HL-60 (cell line): ENCODE results near the gene SERPINB7.
"Not testable (repeated sequence)": the region's sequence is repeated elsewhere in the genome, so short reads cannot be mapped to it uniquely, and the experiment has no call there.

Experiments used
- DNase-seq, 2 experiments: peaks; one replicate each; pipeline ENCODE4 v3.0.0-alpha.2; 2010 to 2020; ENCODE audit warnings: low read depth in 1 of 2, low spot score in 1 of 2
- H3K27ac ChIP-seq: fragments of 250-450 bp; sonication (Bioruptor Pico); replicated peaks from 2 replicates; pipeline ENCODE4 v1.5.1; 2020; ENCODE audit warnings: mild to moderate bottlenecking, moderate library complexity
- H3K27me3 ChIP-seq: fragments of 250-450 bp; sonication (Bioruptor Pico); 2 replicates; pipeline ENCODE4 v1.5.1; 2021; ENCODE audit warnings: mild to moderate bottlenecking, moderate library complexity; ENCODE audit not compliant: insufficient read depth, poor library complexity, severe bottlenecking
- H3K4me3 ChIP-seq: replicated peaks from 2 replicates; pipeline ENCODE4 v1.5.1; 2011; ENCODE audit warnings: mild to moderate bottlenecking, control low read depth, low read length; ENCODE audit not compliant: insufficient read depth
- CTCF ChIP-seq: IDR thresholded peaks from one replicate; pipeline ENCODE4 v1.5.1; 2011; ENCODE audit warnings: low read length, control low read depth, inconsistent platforms; ENCODE audit not compliant: insufficient read depth
- GABPA ChIP-seq: IDR thresholded peaks from 2 replicates; pipeline ENCODE4 v1.6.1; 2012; ENCODE audit warnings: low read depth
- POLR2AphosphoS5 ChIP-seq: IDR thresholded peaks from 2 replicates; pipeline ENCODE4 v1.6.1; 2012; ENCODE audit warnings: low read depth
- REST ChIP-seq: IDR thresholded peaks from 2 replicates; pipeline ENCODE4 v1.6.1; 2012; ENCODE audit warnings: low read depth; ENCODE audit not compliant: insufficient replicate concordance
- SPI1 ChIP-seq: IDR thresholded peaks from 2 replicates; pipeline ENCODE4 v1.6.1; 2012; ENCODE audit warnings: low read depth, mild to moderate bottlenecking, borderline replicate concordance

SERPINB7 gene

GRCh38 chr18:63753676-63754075, 21.5 kb upstream of the SERPINB7 start:
- Histone ChIP-seq H3K27me3 (no peaks in the 10 kb centered on the region), H3K27ac (no peak overlapping the region), H3K4me3 (no peak overlapping the region)
- TF ChIP-seq GABPA, result no peak
- TF ChIP-seq CTCF, result no peak
- no peak for TF ChIP-seq POLR2AphosphoS5
- TF ChIP-seq REST, result no peak
- TF ChIP-seq SPI1, result no peak
- DNase-seq, result no peak

GRCh38 chr18:63757541-63757940, 17.7 kb upstream of the SERPINB7 start:
- H3K27ac ChIP-seq, result no peak overlapping the region
- no peak for DNase-seq
- TF ChIP-seq SPI1 (no peak), CTCF (no peak), REST (no peak), GABPA (no peak), POLR2AphosphoS5 (no peak)
- no peaks in the 10 kb centered on the region for H3K27me3 ChIP-seq
- H3K4me3 ChIP-seq, result no peak overlapping the region

- no peaks in the 10 kb centered on the region for H3K27me3 ChIP-seq
- no peak for DNase-seq
- H3K27ac ChIP-seq, result no peak overlapping the region
- TF ChIP-seq SPI1 (no peak), GABPA (no peak), POLR2AphosphoS5 (no peak), CTCF (no peak), REST (no peak)
- H3K4me3 ChIP-seq, result no peak overlapping the region
These were observed 16.5 kb upstream of the SERPINB7 start for GRCh38 chr18:63758615-63759240.

GRCh38 chr18:63759786-63760185, 15.4 kb upstream of the SERPINB7 start:
- H3K27ac ChIP-seq, DNase-seq, H3K27me3 ChIP-seq, H3K4me3 ChIP-seq: not testable (repeated sequence)
